Gastroesophageal sphincter (tissue), 4 donors: ENCODE results near the gene RELCH. TPM values are rescaled to one million over a fixed set of nuclear protein-coding genes. Genes with fewer than 3 reads are reported as not detected.

Experiments used
- ATAC-seq: fragments of 150-250 bp; one replicate; pipeline ENCODE4 v1.9.1; 2016; ENCODE audit warnings: mild to moderate bottlenecking, moderate library complexity
- H3K27ac ChIP-seq, 4 donors: fragments of 200-600 bp; sonication (generic) in 3 of 4; 1 replicate in 3 of 4; 2 replicates in 1 of 4; pipeline ENCODE4 v1.5.1; 2016 to 2019
- H3K27me3 ChIP-seq: fragments of 200-600 bp; sonication (generic); one replicate; pipeline ENCODE4 v1.5.1; 2019
- H3K36me3 ChIP-seq, 2 donors: fragments of 200-600 bp; sonication (generic); one replicate each; pipeline ENCODE4 v1.5.1; 2019; ENCODE audit warnings: control low read depth in 1 of 2
- H3K4me1 ChIP-seq, 3 donors: fragments of 200-600 bp; sonication (generic); 1 replicate in 2 of 3; 2 replicates in 1 of 3; pipeline ENCODE4 v1.5.1; 2016 to 2019; ENCODE audit warnings: control low read depth in 2 of 3
- H3K4me3 ChIP-seq, 2 donors: fragments of 200-600 bp; sonication (generic); one replicate each; pipeline ENCODE4 v1.5.1; 2019; ENCODE audit warnings: mild to moderate bottlenecking in 1 of 2, moderate library complexity in 1 of 2
- H3K9me3 ChIP-seq, 3 donors: fragments of 200-600 bp; sonication (generic); one replicate each; pipeline ENCODE4 v1.5.1; 2017 to 2019; ENCODE audit warnings: control low read depth in 2 of 3
- EP300 ChIP-seq: sonication (generic); formaldehyde crosslinking; IDR thresholded peaks from one replicate; pipeline ENCODE4 v1.6.1; 2017; ENCODE audit warnings: antibody characterized with exemption, mild to moderate bottlenecking
- POLR2A ChIP-seq, 2 donors: fragments of 450-650 bp; IDR thresholded peaks; one replicate each; pipeline ENCODE4 v1.6.1; 2017; ENCODE audit warnings: antibody characterized with exemption in 2 of 2, mild to moderate bottlenecking in 2 of 2, moderate library complexity in 1 of 2
- POLR2AphosphoS5 ChIP-seq: sonication (generic); formaldehyde crosslinking; IDR thresholded peaks from one replicate; pipeline ENCODE4 v1.6.1; 2017; ENCODE audit warnings: antibody characterized with exemption
- WGBS, 2 donors: methylation state at CpG; one replicate each; pipeline ENCODE4 v1.1.5; 2018; ENCODE audit warnings: low coverage in 1 of 2; 5-methylcytosine and 5-hydroxymethylcytosine counted together
- total RNA-seq, 4 donors: library from RNA; depleted of rRNA; stranded (reverse); fragments of >200 nt; gene quantifications; one replicate each; pipeline ENCODE4 v1.1.0, GENCODE V29; 2016
- TF ChIP-seq, protein P1 (sequence below), 4 experiments: fragments of 200-600 bp in 2 of 4; fragments of 450-650 bp in 2 of 4; sonication (generic) in 1 of 4; IDR thresholded peaks; one replicate each; pipeline ENCODE4 v1.5.1; 2017 to 2019; ENCODE audit warnings: antibody characterized with exemption in 4 of 4, mild to moderate bottlenecking in 2 of 4, moderate library complexity in 2 of 4

RELCH gene
- total RNA-seq, 4 donors from 2014 or later: 20.7 to 30.4 (median 27.4) TPM

DNA sequence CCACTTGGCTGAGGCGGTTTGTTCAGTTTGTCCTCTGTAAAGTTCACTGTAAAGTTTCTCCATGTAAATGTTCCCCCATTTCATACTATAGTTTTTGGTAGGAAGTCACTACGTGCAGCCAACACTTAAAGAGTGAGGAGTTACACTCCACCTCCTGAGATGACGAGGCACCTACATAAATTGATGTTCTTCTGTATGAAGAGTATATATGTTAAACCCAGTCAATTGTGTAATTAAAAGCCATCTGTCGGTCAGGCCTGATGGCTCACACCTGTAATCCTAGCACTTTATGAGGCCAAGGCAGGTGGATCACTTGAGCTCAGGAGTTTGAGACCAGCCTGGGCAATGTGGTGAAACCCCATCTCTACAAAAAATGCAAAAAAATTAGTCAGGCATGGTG is 7.8 kb upstream of the RELCH start:
- WGBS, 2 donors: 91 to 94% methylated on average over 2 to 3 of the region's 4 CpGs
- TF ChIP-seq, protein P1, sequence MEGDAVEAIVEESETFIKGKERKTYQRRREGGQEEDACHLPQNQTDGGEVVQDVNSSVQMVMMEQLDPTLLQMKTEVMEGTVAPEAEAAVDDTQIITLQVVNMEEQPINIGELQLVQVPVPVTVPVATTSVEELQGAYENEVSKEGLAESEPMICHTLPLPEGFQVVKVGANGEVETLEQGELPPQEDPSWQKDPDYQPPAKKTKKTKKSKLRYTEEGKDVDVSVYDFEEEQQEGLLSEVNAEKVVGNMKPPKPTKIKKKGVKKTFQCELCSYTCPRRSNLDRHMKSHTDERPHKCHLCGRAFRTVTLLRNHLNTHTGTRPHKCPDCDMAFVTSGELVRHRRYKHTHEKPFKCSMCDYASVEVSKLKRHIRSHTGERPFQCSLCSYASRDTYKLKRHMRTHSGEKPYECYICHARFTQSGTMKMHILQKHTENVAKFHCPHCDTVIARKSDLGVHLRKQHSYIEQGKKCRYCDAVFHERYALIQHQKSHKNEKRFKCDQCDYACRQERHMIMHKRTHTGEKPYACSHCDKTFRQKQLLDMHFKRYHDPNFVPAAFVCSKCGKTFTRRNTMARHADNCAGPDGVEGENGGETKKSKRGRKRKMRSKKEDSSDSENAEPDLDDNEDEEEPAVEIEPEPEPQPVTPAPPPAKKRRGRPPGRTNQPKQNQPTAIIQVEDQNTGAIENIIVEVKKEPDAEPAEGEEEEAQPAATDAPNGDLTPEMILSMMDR (IDR thresholded peaks at IDR 0.05): no peak
- TF ChIP-seq EP300 (no peak), POLR2A (IDR thresholded peaks at IDR 0.05) (no peak), POLR2AphosphoS5 (no peak)
- Histone ChIP-seq H3K4me1 (peaks cover 0 to 11% (median 0%) of the 10 kb centered on the region in 3 donors), H3K27ac (no peak overlapping the region), H3K4me3 (no peak overlapping the region), H3K9me3 (no peaks in the 10 kb centered on the region), H3K36me3 (no peaks in the 10 kb centered on the region), H3K27me3 (no peaks in the 10 kb centered on the region)
- no peak for ATAC-seq

DNA sequence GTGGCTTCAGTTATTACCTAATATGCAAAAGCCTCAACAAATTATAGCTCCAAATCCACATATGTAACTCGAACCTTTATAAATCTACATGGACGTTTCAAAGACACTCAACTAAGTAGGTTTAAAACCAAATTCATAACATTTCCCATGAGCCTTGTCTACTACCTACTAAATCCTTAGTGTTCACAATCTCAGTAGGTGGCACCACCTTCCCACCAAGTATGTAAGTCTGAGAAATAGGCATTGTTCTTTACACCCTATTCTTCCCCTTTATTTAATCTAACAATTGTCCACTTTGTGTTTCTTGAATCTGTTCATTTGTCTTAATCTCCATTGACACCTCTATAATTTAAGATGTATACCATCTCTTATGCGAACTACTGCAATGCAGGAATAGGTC is 4.8 kb upstream of the RELCH start:
- Histone ChIP-seq H3K36me3 (no peaks in the 10 kb centered on the region), H3K4me3 (no peak overlapping the region), H3K27me3 (no peaks in the 10 kb centered on the region), H3K4me1 (peaks cover 0 to 28% (median 0%) of the 10 kb centered on the region in 3 donors), H3K27ac (no peak overlapping the region), H3K9me3 (no peaks in the 10 kb centered on the region)
- TF ChIP-seq, protein P1 (IDR thresholded peaks at IDR 0.05): no peak
- TF ChIP-seq EP300 (no peak), POLR2A (IDR thresholded peaks at IDR 0.05) (no peak), POLR2AphosphoS5 (no peak)
- no peak for ATAC-seq
- WGBS, 2 donors: 77% methylated on average over 3 of the region's 3 CpGs

DNA sequence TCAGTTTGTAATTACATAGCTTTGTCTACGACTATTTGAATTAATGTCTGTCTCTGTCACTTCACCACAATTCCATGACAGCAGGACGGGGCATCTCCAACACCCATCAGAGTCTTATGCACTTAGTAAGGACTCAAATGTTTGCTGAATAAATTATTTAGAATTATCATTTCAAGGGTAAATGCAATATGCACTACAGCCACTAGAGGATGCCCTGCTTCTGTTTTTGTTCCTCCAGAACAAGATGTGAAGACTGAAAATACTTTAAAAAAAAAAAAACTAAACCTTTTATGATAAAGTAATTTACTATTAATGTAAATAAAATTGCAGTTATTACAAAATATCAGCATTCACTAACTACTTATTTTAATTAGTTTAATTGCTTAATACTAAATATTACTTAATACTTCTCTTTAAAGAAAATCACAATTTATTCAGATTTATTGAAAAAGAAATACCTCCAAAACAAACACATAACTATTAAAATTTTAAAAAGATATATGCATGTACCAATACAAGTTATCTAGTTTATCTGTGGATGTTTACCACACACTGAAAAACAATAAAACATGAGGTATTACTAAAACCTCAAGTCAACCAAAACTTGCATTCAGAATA is 3.4 kb upstream of the RELCH start:
- WGBS, 2 donors: 0% methylated on average over 2 of the region's 2 CpGs

DNA sequence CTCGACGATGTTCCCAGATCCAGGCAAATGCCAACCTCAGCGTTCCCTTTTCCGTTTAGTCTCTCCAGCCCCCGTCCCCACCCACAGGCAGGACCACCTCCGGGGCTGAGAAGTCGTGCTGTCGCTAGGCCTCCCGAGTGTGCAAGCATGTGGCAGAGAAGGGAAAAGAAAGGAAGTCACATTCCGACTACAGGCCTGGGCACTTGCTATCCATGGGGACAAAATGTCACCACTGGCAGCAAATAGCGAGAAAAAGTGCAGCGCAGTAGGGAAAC is 619 bp upstream of the RELCH start:
- WGBS, 2 donors: 0% methylated on average over 4 to 8 of the region's 12 CpGs

More for the DNA sequence above, 3.4 kb upstream of the RELCH start:
- ATAC-seq: no peak
- H3K9me3 ChIP-seq: no peaks in the 10 kb centered on the region
- no peaks in the 10 kb centered on the region for H3K27me3 ChIP-seq
- no peak overlapping the region for H3K4me3 ChIP-seq
- no peaks in the 10 kb centered on the region for H3K36me3 ChIP-seq
- peaks cover 0 to 37% (median 4%) of the 10 kb centered on the region in 3 donors for H3K4me1 ChIP-seq
- TF ChIP-seq, protein P1 (IDR thresholded peaks at IDR 0.05): peak; percentile 87 to 97 (median 92)
- TF ChIP-seq POLR2AphosphoS5: no peak
- no peak overlapping the region for H3K27ac ChIP-seq

More for the DNA sequence above, 619 bp upstream of the RELCH start:
- Histone ChIP-seq H3K4me1 (peaks cover 0 to 64% (median 11%) of the 10 kb centered on the region in 3 donors), H3K36me3 (no peaks in the 10 kb centered on the region), H3K9me3 (no peaks in the 10 kb centered on the region), H3K27ac (peak overlapping the region; percentile 27 to 87 (median 83)), H3K4me3 (peak overlapping the region; percentile 77 to 85), H3K27me3 (no peaks in the 10 kb centered on the region)
- TF ChIP-seq POLR2AphosphoS5 (no peak), POLR2A (IDR thresholded peaks at IDR 0.05) (no peak), EP300 (no peak)
- TF ChIP-seq, protein P1 (IDR thresholded peaks at IDR 0.05): no peak
- no peak for ATAC-seq
